ENCODE data around the gene ISM1.

Gene ISM1

DNA sequence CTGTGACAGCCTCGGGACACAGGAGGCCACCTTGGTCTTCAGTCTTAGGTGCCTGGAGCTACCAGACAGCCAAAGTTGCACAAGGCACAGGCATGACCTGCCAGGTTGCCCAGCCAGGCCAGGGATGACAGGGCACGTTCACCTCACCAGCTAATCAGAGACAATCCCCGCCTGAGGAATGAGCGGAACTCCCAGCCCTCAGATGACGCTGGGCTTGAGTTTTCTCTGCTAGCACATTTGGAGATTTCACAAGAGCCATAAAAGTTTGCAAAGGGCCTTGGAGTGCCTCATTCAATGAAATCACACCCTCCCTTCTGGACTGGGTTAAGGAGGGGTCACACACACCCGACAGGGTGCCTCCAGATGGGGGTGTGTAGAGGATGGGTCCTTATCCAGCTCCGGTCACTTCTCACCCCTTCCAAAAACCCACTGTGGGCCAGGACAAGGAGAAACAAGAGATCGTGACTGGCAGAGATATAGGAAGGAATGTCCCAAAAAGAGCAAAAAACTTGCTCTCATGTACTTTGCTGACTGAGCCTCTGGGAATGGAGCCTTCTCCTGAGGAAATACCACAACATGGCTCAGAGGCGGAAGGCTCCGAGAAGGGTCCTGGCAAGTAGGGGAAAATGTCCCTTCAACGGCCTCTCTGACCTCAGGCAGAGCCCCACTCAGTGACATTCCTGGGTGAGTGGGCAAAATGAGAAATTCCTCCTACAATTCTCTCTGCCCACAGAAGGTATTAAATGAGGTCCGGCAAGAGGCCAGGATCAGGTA is 121.6 kb downstream of the ISM1 start:
- TF ChIP-seq POLR2A (IDR thresholded peaks at IDR 0.05; ENCODE audit: low read depth, low read length) (no peak), SPI1 (IDR thresholded peaks at IDR 0.05; ENCODE audit: low read depth, low read length) (no peak), TAF1 (IDR thresholded peaks at IDR 0.05; ENCODE audit: low read depth, low read length) (no peak), POU2F2 (IDR thresholded peaks at IDR 0.05; ENCODE audit: low read depth, low read length) (no peak), PAX5 (IDR thresholded peaks at IDR 0.05; ENCODE audit: insufficient read depth, low read length, severe bottlenecking) (no peak), POLR2AphosphoS5 (IDR thresholded peaks at IDR 0.05; ENCODE audit: low read depth, low read length) (no peak)
- DNase-seq (ENCODE audit: insufficient read length, low spot score), result no peak
- no peak for FAIRE-seq

DNA sequence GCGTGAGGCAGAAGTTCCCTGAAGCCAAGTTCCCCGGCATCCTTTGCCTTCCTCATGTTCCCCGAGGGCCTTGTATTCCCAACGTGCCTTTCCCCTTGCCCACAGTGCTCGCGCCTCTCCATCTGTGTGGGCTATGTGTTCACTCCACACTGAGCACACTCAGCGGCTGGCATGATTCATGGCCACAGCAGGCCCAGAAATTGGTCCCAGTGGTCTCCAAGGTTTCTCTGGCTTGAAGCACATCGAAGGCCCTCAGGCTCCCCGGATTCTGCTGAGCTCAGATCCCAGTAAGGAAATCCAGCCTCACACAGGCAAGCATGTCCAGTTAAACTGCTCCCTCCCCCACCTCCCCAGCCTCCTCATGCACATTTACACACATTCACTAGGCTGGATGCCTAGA is 123.6 kb downstream of the ISM1 start:
- DNase-seq (ENCODE audit: insufficient read length, low spot score) (no peak), FAIRE-seq (no peak)
- TF ChIP-seq POU2F2 (IDR thresholded peaks at IDR 0.05; ENCODE audit: low read depth, low read length) (no peak), POLR2A (IDR thresholded peaks at IDR 0.05; ENCODE audit: low read depth, low read length) (no peak), PAX5 (IDR thresholded peaks at IDR 0.05; ENCODE audit: insufficient read depth, low read length, severe bottlenecking) (no peak), SPI1 (IDR thresholded peaks at IDR 0.05; ENCODE audit: low read depth, low read length) (no peak)

DNA sequence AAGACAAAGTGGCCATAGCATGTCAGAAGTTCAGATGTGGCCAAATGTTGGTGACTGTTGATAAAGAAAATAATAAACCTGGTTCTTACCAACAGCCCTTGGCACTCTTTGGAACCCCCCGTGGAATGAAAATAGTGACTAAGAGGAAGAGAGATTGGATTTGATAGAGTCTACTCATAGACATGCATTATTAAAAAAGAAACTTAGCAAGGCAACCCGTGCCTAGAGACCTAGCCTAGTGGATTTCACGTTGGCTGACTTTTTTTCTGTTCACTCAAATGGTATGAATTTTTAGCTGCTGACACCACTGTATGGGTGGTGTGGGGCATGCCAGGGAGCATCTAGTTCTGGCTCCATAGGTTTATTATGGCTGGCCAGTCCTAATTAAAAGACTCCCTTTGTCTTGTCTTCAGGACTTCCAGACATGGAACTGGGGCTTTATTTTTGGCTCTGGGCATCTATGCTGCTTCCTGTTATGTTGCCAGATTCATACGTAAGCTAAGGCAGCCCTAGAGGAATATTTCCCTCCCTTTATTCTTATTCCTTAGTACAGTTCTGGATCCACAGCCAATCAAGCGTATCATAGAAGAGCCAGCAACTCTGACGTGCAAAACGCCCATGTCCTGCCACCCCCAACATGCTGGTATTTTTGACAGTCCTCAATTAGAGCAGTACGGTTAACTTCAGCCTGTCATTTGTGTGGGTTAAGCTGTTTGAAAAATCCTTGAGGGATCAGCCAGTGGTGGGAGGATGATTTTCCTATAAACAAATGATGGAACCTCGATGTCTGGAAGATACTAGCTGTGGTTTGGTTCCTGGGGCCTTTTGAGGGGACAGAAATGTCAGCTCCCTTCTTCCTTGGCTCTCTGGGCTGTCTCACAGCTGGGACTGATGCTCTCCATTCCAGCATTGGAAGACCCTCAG is 127.5 kb downstream of the ISM1 start:
- no peak for FAIRE-seq
- TF ChIP-seq POLR2AphosphoS5 (IDR thresholded peaks at IDR 0.05; ENCODE audit: low read depth, low read length) (no peak), POLR2A (IDR thresholded peaks at IDR 0.05; ENCODE audit: low read depth, low read length) (no peak), POU2F2 (IDR thresholded peaks at IDR 0.05; ENCODE audit: low read depth, low read length) (no peak), TAF1 (IDR thresholded peaks at IDR 0.05; ENCODE audit: low read depth, low read length) (no peak), PAX5 (IDR thresholded peaks at IDR 0.05; ENCODE audit: insufficient read depth, low read length, severe bottlenecking) (no peak), SPI1 (IDR thresholded peaks at IDR 0.05; ENCODE audit: low read depth, low read length) (no peak)
- no peak for DNase-seq (ENCODE audit: insufficient read length, low spot score)

DNA sequence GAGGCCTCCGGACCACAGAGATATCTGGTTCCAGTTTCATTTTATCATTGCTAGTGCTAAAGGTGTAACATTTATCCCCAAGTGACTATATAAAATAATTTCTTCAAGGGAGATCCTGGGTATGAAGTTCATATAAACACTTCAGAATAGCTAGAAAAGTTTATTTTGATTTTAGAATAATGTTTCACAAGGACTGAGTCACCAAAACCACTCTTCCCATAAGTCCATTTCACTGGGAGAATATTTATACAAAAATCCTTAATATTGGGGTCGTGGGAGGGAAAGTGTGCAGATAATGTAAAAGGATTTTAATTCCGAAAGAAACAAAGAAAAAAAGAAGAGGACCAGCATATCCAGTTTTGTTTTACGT is 128.1 kb downstream of the ISM1 start:
- TF ChIP-seq POU2F2 (IDR thresholded peaks at IDR 0.05; ENCODE audit: low read depth, low read length) (no peak), POLR2A (IDR thresholded peaks at IDR 0.05; ENCODE audit: low read depth, low read length) (no peak), PAX5 (IDR thresholded peaks at IDR 0.05; ENCODE audit: insufficient read depth, low read length, severe bottlenecking) (no peak), POLR2AphosphoS5 (IDR thresholded peaks at IDR 0.05; ENCODE audit: low read depth, low read length) (no peak), SPI1 (IDR thresholded peaks at IDR 0.05; ENCODE audit: low read depth, low read length) (no peak), TAF1 (IDR thresholded peaks at IDR 0.05; ENCODE audit: low read depth, low read length) (no peak)
- DNase-seq (ENCODE audit: insufficient read length, low spot score), result no peak
- no peak for FAIRE-seq

Data from GM12891 (cell line).